GM12865 (cell line): Measurements from ENCODE around the gene TXLNB.
A peak's percentile ranks its signal among the peaks of the same experiment; 100 is the strongest.
"Not testable (repeated sequence)": the region's sequence is repeated elsewhere in the genome, so short reads cannot be mapped to it uniquely, and the experiment has no call there.

Experiments
- DNase-seq: peaks from one replicate; pipeline ENCODE4 v3.0.0; 2010; ENCODE audit warnings: low read depth
- H3K4me3 ChIP-seq: 2 replicates; pipeline ENCODE4 v1.5.1; 2011; ENCODE audit warnings: mild to moderate bottlenecking, low read depth, low read length, control low read depth
- CTCF ChIP-seq: IDR thresholded peaks from 2 replicates; pipeline ENCODE4 v1.5.1; 2011; ENCODE audit warnings: low read length, control low read depth, low read depth, inconsistent platforms; ENCODE audit not compliant: insufficient read depth; ENCODE audit errors: missing control alignments

TXLNB gene

DNA sequence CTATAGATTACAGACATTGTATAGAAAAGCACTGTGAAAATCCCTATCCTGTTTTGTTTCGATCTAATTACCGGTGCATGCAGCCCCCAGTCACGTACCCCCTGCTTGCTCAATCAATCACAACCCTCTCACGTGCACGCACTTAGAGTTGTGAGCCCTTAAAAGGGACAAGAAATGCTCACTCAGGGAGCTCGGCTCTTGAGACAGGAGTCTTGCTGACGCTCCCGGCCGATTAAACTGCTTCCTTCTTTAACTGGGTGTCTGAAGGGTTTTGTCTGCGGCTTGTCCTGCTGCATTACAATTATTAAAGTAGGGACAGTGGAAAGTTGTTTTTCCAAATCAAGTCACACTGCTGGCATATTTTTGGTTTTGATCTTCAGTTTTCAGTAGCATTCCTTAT, 2.6 kb downstream of the TXLNB start:
- no peak overlapping the region for H3K4me3 ChIP-seq
- no peak for TF ChIP-seq CTCF
- no peak for DNase-seq

DNA sequence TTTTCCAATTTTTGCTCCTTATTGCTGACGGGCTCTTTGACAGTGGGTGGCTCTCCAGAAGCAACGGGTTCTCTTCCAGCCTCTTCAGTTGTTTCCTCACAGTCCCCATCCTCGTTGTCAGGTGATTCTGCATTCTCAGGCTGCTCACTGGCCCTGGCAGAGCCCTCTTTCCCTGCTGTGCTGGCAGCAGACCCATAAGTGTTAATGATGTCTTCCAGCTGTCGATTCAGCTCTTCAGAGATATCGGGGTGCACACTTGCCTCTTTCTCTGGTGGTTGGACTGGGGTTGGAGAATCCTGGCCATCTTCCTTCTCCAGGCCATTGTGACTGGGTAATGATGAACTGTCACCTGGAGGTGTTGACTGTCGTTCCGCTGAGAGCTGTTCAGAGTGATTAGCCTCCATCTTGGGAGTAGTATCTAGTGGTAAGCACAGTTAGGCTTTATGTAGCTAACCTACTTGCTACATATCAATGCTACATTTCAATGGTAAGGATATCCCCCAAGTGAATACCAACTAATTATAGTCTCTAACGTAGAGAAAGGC, 3.2 kb downstream of the TXLNB start:
- no peak overlapping the region for H3K4me3 ChIP-seq
- no peak for DNase-seq
- TF ChIP-seq CTCF: no peak

DNA sequence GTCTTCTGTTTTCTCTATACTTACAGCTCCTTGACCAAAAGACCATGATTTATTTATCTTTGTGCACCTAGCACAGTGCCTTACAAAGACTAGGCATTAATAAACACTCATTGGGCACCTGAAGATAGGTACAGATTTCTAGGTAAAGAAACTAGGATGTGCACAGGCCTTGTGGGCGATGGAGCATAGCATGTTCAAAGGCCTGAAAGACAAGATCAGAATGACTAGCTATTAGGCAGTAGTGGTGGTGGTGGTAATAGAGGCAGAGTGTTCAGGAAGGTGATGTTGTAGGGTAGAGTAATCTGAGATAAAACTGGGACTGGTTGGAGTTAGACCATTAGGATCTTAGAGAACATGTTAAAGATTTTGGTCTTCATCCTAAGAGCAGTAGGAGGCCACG, 3.9 kb downstream of the TXLNB start:
- no peak overlapping the region for H3K4me3 ChIP-seq
- TF ChIP-seq CTCF: no peak
- DNase-seq: peak; percentile 51

- H3K4me3 ChIP-seq, DNase-seq: not testable (repeated sequence)
Measured at GRCh38 chr6:139286438-139286837, 5.4 kb downstream of the TXLNB start.

DNA sequence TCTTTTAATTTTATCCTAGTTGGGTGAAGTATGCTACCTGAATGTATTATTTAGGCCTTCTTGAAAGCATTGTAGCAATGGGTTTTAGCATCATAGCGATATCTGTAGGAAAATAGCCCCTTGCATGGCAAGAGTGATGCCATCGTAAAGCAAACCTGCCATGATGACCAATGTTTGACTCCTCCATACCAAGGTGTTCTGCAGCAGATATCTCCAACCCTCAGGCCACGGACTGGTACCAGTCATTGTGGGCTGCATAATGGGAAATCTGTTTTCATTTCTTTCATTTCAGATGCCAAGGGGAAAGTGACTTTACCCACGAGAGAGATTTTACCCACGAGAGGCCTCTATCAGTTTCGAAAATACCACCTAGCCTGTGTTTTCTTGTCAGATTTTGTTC, 6.2 kb downstream of the TXLNB start:
- no peak for TF ChIP-seq CTCF
- no peak overlapping the region for H3K4me3 ChIP-seq
- no peak for DNase-seq

DNA sequence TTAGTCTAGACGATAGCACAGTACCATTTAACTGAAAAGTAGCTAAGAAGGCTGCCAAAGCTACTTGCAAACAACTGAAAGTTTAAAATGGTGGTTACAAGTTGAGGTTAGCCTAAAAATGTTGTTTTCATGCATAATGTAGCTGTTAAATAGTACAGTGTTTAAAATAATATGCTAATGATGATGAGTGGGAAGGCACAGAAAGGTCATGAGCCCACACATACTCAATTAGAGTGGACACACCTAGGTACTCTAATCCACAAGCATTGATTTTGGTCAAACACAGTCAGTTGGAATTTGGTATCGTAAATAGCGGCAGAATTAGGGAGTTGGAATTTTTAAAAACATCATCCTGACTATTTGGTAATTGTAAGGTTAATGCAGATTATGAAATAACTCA, 7.0 kb downstream of the TXLNB start:
- no peak for TF ChIP-seq CTCF
- no peak overlapping the region for H3K4me3 ChIP-seq
- no peak for DNase-seq

DNA sequence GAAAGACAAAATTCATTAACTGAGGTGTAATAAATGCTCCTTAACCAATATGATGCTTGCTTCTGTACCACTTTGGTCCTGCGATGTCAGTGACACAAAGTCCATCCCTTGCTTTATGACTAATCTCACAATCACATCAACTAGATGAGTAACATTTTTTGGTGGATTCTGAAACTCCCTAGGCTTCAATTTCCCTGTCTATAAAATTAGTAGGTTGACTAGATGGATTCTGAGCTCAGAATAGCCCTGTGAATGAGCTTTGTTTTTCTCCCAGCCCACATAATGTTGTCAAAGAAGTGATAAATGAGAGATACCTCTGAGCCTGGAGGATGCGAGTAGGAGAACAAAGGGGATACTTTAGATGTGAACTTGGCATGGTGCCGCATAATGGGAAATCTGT, 9.1 kb downstream of the TXLNB start:
- TF ChIP-seq CTCF: no peak
- no peak for DNase-seq

More for the DNA sequence above, 9.1 kb downstream of the TXLNB start:
- no peak overlapping the region for H3K4me3 ChIP-seq
